ENCODE data around the gene HPSE. TPM values are rescaled to one million over a fixed set of nuclear protein-coding genes. Genes with fewer than 3 reads are reported as not detected.

Gene HPSE
- total and polyA plus RNA-seq, 2 of the 8 experiments (the other 6 are each of a cell fraction or from before 2014, with no cell fraction given) = 1.5 to 5.0 TPM

DNA sequence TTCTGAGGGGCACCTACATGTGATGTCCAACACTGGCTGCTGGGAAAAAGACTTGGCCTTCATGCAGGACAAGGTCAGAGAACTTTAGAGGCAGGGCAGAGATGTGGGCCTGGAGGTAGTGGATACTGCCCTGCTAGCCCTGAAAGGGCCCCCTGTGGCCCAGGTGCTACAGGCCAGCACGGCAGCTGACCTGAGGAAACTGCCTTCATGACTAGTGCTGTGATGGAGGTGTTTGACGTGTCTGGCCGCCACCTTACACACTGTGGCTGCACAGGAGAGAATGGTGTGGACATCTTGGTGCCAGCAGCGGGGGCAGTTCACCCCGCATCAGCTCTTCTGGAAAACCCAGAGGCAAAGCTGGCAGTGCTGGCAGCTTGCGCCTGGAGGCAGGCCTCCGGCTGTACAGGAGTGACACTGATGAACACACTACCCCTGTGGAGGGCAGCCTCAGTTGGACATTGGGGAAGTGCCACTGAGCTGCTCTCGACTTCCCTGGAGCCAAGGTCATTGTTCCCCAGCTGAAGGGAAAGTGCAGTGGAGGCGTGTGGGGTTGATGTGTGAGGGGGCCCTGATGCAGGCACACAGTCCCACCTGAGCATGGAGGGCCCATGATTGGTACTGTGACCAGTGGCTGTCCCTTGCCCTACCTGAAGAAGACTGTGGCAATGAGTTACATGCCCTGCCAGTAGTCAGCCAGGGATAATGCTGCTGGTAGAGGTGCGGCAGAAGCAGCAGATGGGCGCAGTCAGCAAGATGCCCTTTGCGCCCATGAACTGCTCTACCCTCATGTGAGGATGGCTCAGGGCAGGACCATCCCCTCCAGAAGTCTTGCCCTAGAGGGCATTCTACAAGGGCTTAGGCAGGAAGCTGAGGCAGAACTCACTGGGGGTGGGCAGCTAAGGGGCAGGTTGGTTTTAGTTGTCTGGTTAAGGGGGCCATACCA lies 87.0 kb downstream of the HPSE start:
- Histone ChIP-seq H3K23me2 (ENCODE audit: low read depth, low read length) (no peaks in the 10 kb centered on the region), H4K5ac (ENCODE audit: insufficient read length, low read depth, low read length) (no peak overlapping the region), H2BK120ac (replicated peaks; ENCODE audit: low read depth, low read length) (no peak overlapping the region), H3K4me3 (ENCODE audit: extremely low read depth in 1 of 4, insufficient read depth in 2 of 4, low read depth in 3 of 4, low read length in 4 of 4) (no peak overlapping the region), H3K79me1 (ENCODE audit: low read depth, low read length) (no peaks in the 10 kb centered on the region), H3K9ac (replicated peaks in 1 of 4; ENCODE audit: extremely low read depth in 1 of 4, low read depth in 3 of 4, low read length in 3 of 4) (no peak overlapping the region), H2BK12ac (ENCODE audit: low read depth, low read length) (no peak overlapping the region), H3K4me1 (replicated peaks in 1 of 4; ENCODE audit: control insufficient read depth in 3 of 4, insufficient read depth in 4 of 4, low read length in 3 of 4) (peaks cover 0 to 4% (median 2%) of the 10 kb centered on the region in 4 experiments; a peak in 3 of 7 replicates), H3K79me2 (ENCODE audit: control insufficient read depth in 1 of 2, insufficient read depth in 2 of 2, low read length in 2 of 2) (no peaks in the 10 kb centered on the region), H4K20me1 (replicated peaks in 1 of 2; ENCODE audit: control insufficient read depth in 1 of 2, insufficient read depth in 2 of 2, low read length in 2 of 2) (no peaks in the 10 kb centered on the region), H3K9me3 (ENCODE audit: insufficient read depth in 2 of 2, low read depth in 1 of 2, low read length in 1 of 2) (no peaks in the 10 kb centered on the region), H2AK5ac (ENCODE audit: low read depth, low read length) (no peak overlapping the region), H3K27me3 (replicated peaks in 1 of 4; ENCODE audit: control insufficient read depth in 3 of 4, extremely low read depth in 1 of 4, insufficient read depth in 3 of 4, low read length in 3 of 4) (no peaks in the 10 kb centered on the region), H3K36me3 (ENCODE audit: control insufficient read depth in 2 of 4, insufficient read depth in 4 of 4, low read length in 3 of 4) (no peaks in the 10 kb centered on the region), H3K56ac (replicated peaks; ENCODE audit: insufficient read length, low read depth, low read length) (no peak overlapping the region), H3K27ac (ENCODE audit: low read depth, low read length) (no peak overlapping the region; the same call in 1 of the 2 replicates), H3K14ac (ENCODE audit: insufficient read length) (no peak overlapping the region), H2BK20ac (ENCODE audit: low read length) (no peak overlapping the region; the same call in 1 of the 2 replicates), H3K4ac (replicated peaks; ENCODE audit: insufficient read length, low read depth, low read length) (no peak overlapping the region), H3K23ac (ENCODE audit: insufficient read length) (no peak overlapping the region), H2BK15ac (ENCODE audit: low read length) (no peak overlapping the region), H4K91ac (replicated peaks; ENCODE audit: insufficient read length, low read length) (no peak overlapping the region), H4K8ac (ENCODE audit: extremely low read depth, insufficient read depth, low read length) (peak overlapping the region; percentile 46), H3K4me2 (ENCODE audit: insufficient read depth in 1 of 2, low read depth in 2 of 2, low read length in 2 of 2) (no peak overlapping the region), H2AFZ (ENCODE audit: low read length) (no peak overlapping the region), H2BK5ac (ENCODE audit: low read depth, low read length) (no peak overlapping the region), H3K18ac (ENCODE audit: extremely low read depth, low read length) (no peak overlapping the region)
- FAIRE-seq (no peak), DNase-seq (ENCODE audit: low read depth in 1 of 2, low spot score in 2 of 2) (no peak)
- POLR2A ChIA-PET (ENCODE audit: partially characterized antibody) = no interaction called here
- 83% methylated on average over 12 of the region's 12 CpGs; no CpG with 5 or more reads in 1 of the 2 experiments for WGBS, 2 experiments (ENCODE audit: extremely low coverage in 1 of 2, insufficient coverage in 1 of 2, insufficient read length in 1 of 2, insufficient replicate concordance in 2 of 2, low coverage in 1 of 2, low lambda C conversion rate in 2 of 2, missing lambda C conversion rate in 1 of 2)
- CTCF ChIA-PET (ENCODE audit: partially characterized antibody) = interaction anchor here (0.7 to 1.4 kb wide), 4 partner anchors 13 to 202 kb away, joined by 3 to 4 read pairs (median 3); no protein-coding TSS in a partner anchor
- TF ChIP-seq GTF2F1 (IDR thresholded peaks at IDR 0.05; ENCODE audit: borderline replicate concordance, low read depth, low read length) (no peak), FOSL1 (IDR thresholded peaks at IDR 0.05; ENCODE audit: insufficient read depth, low read depth, low read length) (no peak), CBX5 (IDR thresholded peaks at IDR 0.05; ENCODE audit: low read depth, low read length) (no peak), JUN (IDR thresholded peaks at IDR 0.05; ENCODE audit: low read depth, low read length) (no peak), BRCA1 (IDR thresholded peaks at IDR 0.05; ENCODE audit: low read depth, low read length) (no peak)
